Activated CD4-positive, alpha-beta T cell treated with anti-CD3 and anti-CD28 coated beads, Interleukin-2, amount 50 U/mL, for 24 hours (primary cell): Measurements from ENCODE around the gene BAHCC1.

Experiments
- DNase-seq, 2 donors: peaks; one replicate each; pipeline ENCODE4 v3.0.0-alpha.2; 2020; ENCODE audit warnings: low read depth in 1 of 2, low spot score in 1 of 2

The BAHCC1 gene

GRCh38 chr17:81512562-81513371 is 117.5 kb downstream of the BAHCC1 start, which contains the start of gene ACTG1:
Gene ACTG1 (minus strand): TSS chr17:81512799. CDS start chr17:81512354, 445 bp downstream.
- peak; percentile 84 to 87 for DNase-seq

GRCh38 chr17:81513372-81513752 is 118.1 kb downstream of the BAHCC1 start:
- DNase-seq, result peak in 1 of 2 donors; percentile 51

- no peak for DNase-seq
Observed at GRCh38 chr17:81513753-81514488, 118.7 kb downstream of the BAHCC1 start.

- DNase-seq, result no peak
Observed at GRCh38 chr17:81514489-81514738, 119.2 kb downstream of the BAHCC1 start.

- DNase-seq, result no peak
Observed at GRCh38 chr17:81514739-81515529, 119.7 kb downstream of the BAHCC1 start.

GRCh38 chr17:81515530-81516041 is 120.3 kb downstream of the BAHCC1 start:
- no peak for DNase-seq
